Activated T-cell treated with anti-CD3 and anti-CD28 coated beads for 4 hours (primary cell): ENCODE data around the gene FANCD2.
"Not testable (repeated sequence)": the region's sequence is repeated elsewhere in the genome, so short reads cannot be mapped to it uniquely, and the experiment has no call there.

Experiments
- DNase-seq: peaks from one replicate; pipeline ENCODE4 v3.0.0-alpha.2; 2020

Gene FANCD2

GRCh38 chr3:10017636-10018292 lies 8.5 kb upstream of the FANCD2 start:
- DNase-seq: no peak

- DNase-seq: not testable (repeated sequence)
Observed at GRCh38 chr3:10018806-10019205, 7.4 kb upstream of the FANCD2 start.

GRCh38 chr3:10019326-10019725 lies 6.9 kb upstream of the FANCD2 start:
- DNase-seq: no peak

- DNase-seq: no peak
Observed at GRCh38 chr3:10021856-10022775, 4.1 kb upstream of the FANCD2 start.

- DNase-seq: no peak
Observed at GRCh38 chr3:10023587-10024310, 2.5 kb upstream of the FANCD2 start.

- no peak for DNase-seq
Observed at GRCh38 chr3:10025205-10026083, 793 bp upstream of the FANCD2 start.

- no peak for DNase-seq
Observed at GRCh38 chr3:10041034-10041433, 14.8 kb downstream of the FANCD2 start.

GRCh38 chr3:10047876-10048275 lies 21.6 kb downstream of the FANCD2 start:
- DNase-seq: no peak

- DNase-seq: not testable (repeated sequence)
Observed at GRCh38 chr3:10053054-10053453, 26.8 kb downstream of the FANCD2 start.

- DNase-seq: no peak
Observed at GRCh38 chr3:10055097-10055496, 28.9 kb downstream of the FANCD2 start.

- not testable (repeated sequence) for DNase-seq
Observed at GRCh38 chr3:10070077-10070476, 43.8 kb downstream of the FANCD2 start.

- DNase-seq: no peak
Observed at GRCh38 chr3:10074666-10075065, 48.4 kb downstream of the FANCD2 start.

- no peak for DNase-seq
Observed at GRCh38 chr3:10081871-10082270, 55.6 kb downstream of the FANCD2 start.

- DNase-seq: no peak
Observed at GRCh38 chr3:10085738-10086137, 59.5 kb downstream of the FANCD2 start.

- DNase-seq: no peak
Observed at GRCh38 chr3:10088256-10088655, 62.0 kb downstream of the FANCD2 start.

- no peak for DNase-seq
Observed at GRCh38 chr3:10090179-10090578, 63.9 kb downstream of the FANCD2 start.

- DNase-seq: not testable (repeated sequence)
Observed at GRCh38 chr3:10090774-10091173, 64.5 kb downstream of the FANCD2 start.

- DNase-seq: not testable (repeated sequence)
Observed at GRCh38 chr3:10091387-10091786, 65.2 kb downstream of the FANCD2 start.

GRCh38 chr3:10093678-10094077 lies 67.4 kb downstream of the FANCD2 start:
- no peak for DNase-seq

GRCh38 chr3:10099041-10099440 lies 72.8 kb downstream of the FANCD2 start:
- DNase-seq: no peak

- DNase-seq: no peak
Observed at GRCh38 chr3:10106919-10107318, 80.7 kb downstream of the FANCD2 start.

- DNase-seq: no peak
Observed at GRCh38 chr3:10108091-10108490, 81.9 kb downstream of the FANCD2 start, which contains the start of gene FANCD2OS. Gene FANCD2OS (minus strand): TSS chr3:10108255. CDS start chr3:10104774, 3,481 bp downstream.
